Stimulated activated naive B cell treated with anti-CD40 and anti-IgM and Interleukin-4, amounts not matched to agents 10 μg/mL and 1 μg/mL and 100 μg/mL, for 72 hours (primary cell): ENCODE measurements around the gene CLSTN2.

Experiments used
- ATAC-seq, 2 donors: fragments of 150-1000 bp; cut with Tn5 transposase; replicated peaks; 2 replicates each; pipeline ENCODE4 v1.10.0; 2021; ENCODE audit warnings: moderate library complexity in 1 of 2
- DNase-seq: peaks from one replicate; pipeline ENCODE4 v3.0.0; 2021
- H3K27ac Mint-ChIP-seq: one replicate; pipeline ENCODE4 v1.8.0; 2022; ENCODE audit warnings: mild to moderate bottlenecking, mixed read lengths
- H3K27me3 Mint-ChIP-seq, 2 donors: one replicate each; pipeline ENCODE4 v1.8.0; 2022; ENCODE audit warnings: mixed read lengths in 2 of 2
- H3K36me3 Mint-ChIP-seq, 2 donors: one replicate each; pipeline ENCODE4 v1.8.0; 2022; ENCODE audit warnings: mixed read lengths in 2 of 2, mild to moderate bottlenecking in 1 of 2
- H3K4me1 Mint-ChIP-seq, 2 donors: one replicate each; pipeline ENCODE4 v1.8.0; 2022; ENCODE audit warnings: mixed read lengths in 2 of 2, mild to moderate bottlenecking in 1 of 2
- H3K4me3 Mint-ChIP-seq, 2 donors: one replicate each; pipeline ENCODE4 v1.8.0; 2022; ENCODE audit warnings: mild to moderate bottlenecking in 2 of 2, mixed read lengths in 2 of 2, moderate library complexity in 1 of 2
- H3K9me3 Mint-ChIP-seq, 2 donors: one replicate each; pipeline ENCODE4 v1.8.0; 2022; ENCODE audit warnings: mixed read lengths in 2 of 2, mild to moderate bottlenecking in 1 of 2

Gene CLSTN2

GRCh38 chr3:139935016-139935865 is at the start of gene CLSTN2:
CLSTN2 (plus strand) TSS chr3:139935185.
- Mint-ChIP-seq H3K4me1 (peaks cover 9 to 17% of the 10 kb centered on the region in 2 donors), H3K9me3 (no peaks in the 10 kb centered on the region), H3K4me3 (peak within 1 kb of the TSS; percentile 39 to 56), H3K36me3 (no peaks in the 10 kb centered on the region), H3K27ac (no peak within 1 kb of the TSS), H3K27me3 (peaks cover 49 to 52% of the 10 kb centered on the region in 2 donors)
- ATAC-seq (peak; percentile 62 to 66), DNase-seq (peak; percentile 19)

- Mint-ChIP-seq H3K36me3 (no peaks in the 10 kb centered on the region), H3K9me3 (peaks cover 3 to 8% of the 10 kb centered on the region in 2 donors), H3K4me1 (no peaks in the 10 kb centered on the region), H3K27me3 (no peaks in the 10 kb centered on the region), H3K27ac (no peak overlapping the region), H3K4me3 (no peak overlapping the region)
- no peak for ATAC-seq
- DNase-seq: no peak
These were observed 47.6 kb upstream of the CLSTN2 start for GRCh38 chr3:139887431-139887830.

- H3K9me3 Mint-ChIP-seq: peaks cover 2 to 4% of the 10 kb centered on the region in 2 donors
- no peaks in the 10 kb centered on the region for H3K36me3 Mint-ChIP-seq
- no peaks in the 10 kb centered on the region for H3K27me3 Mint-ChIP-seq
- no peaks in the 10 kb centered on the region for H3K4me1 Mint-ChIP-seq
- DNase-seq (no peak), ATAC-seq (no peak)
- no peak overlapping the region for H3K27ac Mint-ChIP-seq
- H3K4me3 Mint-ChIP-seq: no peak overlapping the region
These were observed 46.3 kb upstream of the CLSTN2 start for GRCh38 chr3:139888561-139889140.

GRCh38 chr3:139893267-139893962 is 41.6 kb upstream of the CLSTN2 start:
- no peaks in the 10 kb centered on the region for H3K27me3 Mint-ChIP-seq
- no peak for DNase-seq
- no peak overlapping the region for H3K4me3 Mint-ChIP-seq
- no peak overlapping the region for H3K27ac Mint-ChIP-seq
- ATAC-seq: no peak
- H3K4me1 Mint-ChIP-seq: no peaks in the 10 kb centered on the region
- no peaks in the 10 kb centered on the region for H3K36me3 Mint-ChIP-seq
- no peaks in the 10 kb centered on the region for H3K9me3 Mint-ChIP-seq

GRCh38 chr3:139893963-139894642 is 40.9 kb upstream of the CLSTN2 start:
- no peaks in the 10 kb centered on the region for H3K9me3 Mint-ChIP-seq
- DNase-seq (no peak), ATAC-seq (no peak)
- no peak overlapping the region for H3K27ac Mint-ChIP-seq
- H3K4me1 Mint-ChIP-seq: no peaks in the 10 kb centered on the region
- H3K4me3 Mint-ChIP-seq: no peak overlapping the region
- H3K36me3 Mint-ChIP-seq: no peaks in the 10 kb centered on the region
- H3K27me3 Mint-ChIP-seq: no peaks in the 10 kb centered on the region

- no peak overlapping the region for H3K27ac Mint-ChIP-seq
- DNase-seq: no peak
- no peak for ATAC-seq
- peaks cover 0 to 2% of the 10 kb centered on the region in 2 donors for H3K9me3 Mint-ChIP-seq
- H3K36me3 Mint-ChIP-seq: no peaks in the 10 kb centered on the region
- no peaks in the 10 kb centered on the region for H3K4me1 Mint-ChIP-seq
- no peak overlapping the region for H3K4me3 Mint-ChIP-seq
- no peaks in the 10 kb centered on the region for H3K27me3 Mint-ChIP-seq
These were observed 40.4 kb upstream of the CLSTN2 start for GRCh38 chr3:139894643-139894989.

GRCh38 chr3:139897759-139898158 is 37.2 kb upstream of the CLSTN2 start:
- ATAC-seq (no peak), DNase-seq (no peak)
- Mint-ChIP-seq H3K4me1 (no peaks in the 10 kb centered on the region), H3K9me3 (peaks cover 0 to 2% of the 10 kb centered on the region in 2 donors), H3K27ac (no peak overlapping the region), H3K36me3 (no peaks in the 10 kb centered on the region), H3K27me3 (no peaks in the 10 kb centered on the region), H3K4me3 (no peak overlapping the region)

- ATAC-seq: no peak
These were observed 28.6 kb upstream of the CLSTN2 start for GRCh38 chr3:139906418-139906817.

GRCh38 chr3:139909811-139910210 is 25.2 kb upstream of the CLSTN2 start:
- no peak overlapping the region for H3K4me3 Mint-ChIP-seq
- no peaks in the 10 kb centered on the region for H3K36me3 Mint-ChIP-seq
- DNase-seq: no peak
- H3K9me3 Mint-ChIP-seq: peaks cover 5 to 7% of the 10 kb centered on the region in 2 donors
- ATAC-seq: no peak
- H3K27ac Mint-ChIP-seq: no peak overlapping the region
- no peaks in the 10 kb centered on the region for H3K4me1 Mint-ChIP-seq
- H3K27me3 Mint-ChIP-seq: no peaks in the 10 kb centered on the region

More at GRCh38 chr3:139906418-139906817, 28.6 kb upstream of the CLSTN2 start:
- Mint-ChIP-seq H3K4me1 (no peaks in the 10 kb centered on the region), H3K4me3 (no peak overlapping the region), H3K27me3 (no peaks in the 10 kb centered on the region), H3K36me3 (no peaks in the 10 kb centered on the region), H3K9me3 (no peaks in the 10 kb centered on the region), H3K27ac (no peak overlapping the region)
- DNase-seq: no peak

GRCh38 chr3:139916271-139916670 is 18.7 kb upstream of the CLSTN2 start:
- ATAC-seq: no peak
- peaks cover 5 to 7% of the 10 kb centered on the region in 2 donors for H3K9me3 Mint-ChIP-seq
- H3K27me3 Mint-ChIP-seq: peaks cover 0 to 5% of the 10 kb centered on the region in 2 donors
- H3K27ac Mint-ChIP-seq: no peak overlapping the region
- no peaks in the 10 kb centered on the region for H3K4me1 Mint-ChIP-seq
- DNase-seq: no peak
- no peak overlapping the region for H3K4me3 Mint-ChIP-seq
- no peaks in the 10 kb centered on the region for H3K36me3 Mint-ChIP-seq

- DNase-seq (no peak), ATAC-seq (no peak)
- Mint-ChIP-seq H3K27ac (no peak overlapping the region), H3K36me3 (no peaks in the 10 kb centered on the region), H3K4me3 (no peak overlapping the region), H3K4me1 (no peaks in the 10 kb centered on the region), H3K27me3 (peaks cover 0 to 5% of the 10 kb centered on the region in 2 donors), H3K9me3 (peaks cover 3 to 5% of the 10 kb centered on the region in 2 donors)
These were observed 17.7 kb upstream of the CLSTN2 start for GRCh38 chr3:139917226-139917785.

GRCh38 chr3:139928708-139929505 is 6.1 kb upstream of the CLSTN2 start:
- Mint-ChIP-seq H3K4me1 (no peaks in the 10 kb centered on the region), H3K4me3 (no peak overlapping the region), H3K9me3 (no peaks in the 10 kb centered on the region), H3K27me3 (peaks cover 23 to 31% of the 10 kb centered on the region in 2 donors), H3K36me3 (no peaks in the 10 kb centered on the region), H3K27ac (no peak overlapping the region)
- ATAC-seq (no peak), DNase-seq (no peak)

GRCh38 chr3:139930211-139930610 is 4.8 kb upstream of the CLSTN2 start:
- Mint-ChIP-seq H3K27me3 (peaks cover 31 to 40% of the 10 kb centered on the region in 2 donors), H3K4me3 (no peak overlapping the region)
- ATAC-seq: no peak

More at GRCh38 chr3:139930211-139930610, 4.8 kb upstream of the CLSTN2 start:
- H3K36me3 Mint-ChIP-seq: no peaks in the 10 kb centered on the region
- peaks cover 0 to 5% of the 10 kb centered on the region in 2 donors for H3K4me1 Mint-ChIP-seq
- no peak overlapping the region for H3K27ac Mint-ChIP-seq
- H3K9me3 Mint-ChIP-seq: no peaks in the 10 kb centered on the region
- no peak for DNase-seq
